K562 (cell line): ENCODE data around the gene OBSCN. TPM values are rescaled to one million over a fixed set of nuclear protein-coding genes. Genes with fewer than 3 reads are reported as not detected.

Experiments used
- BRD9 ChIP-seq: fragments of 450-650 bp; IDR thresholded peaks from 2 replicates; pipeline ENCODE4 v1.6.1; 2018; ENCODE audit warnings: low read depth; ENCODE audit not compliant: partially characterized antibody
- CHD4 ChIP-seq: fragments of 200-600 bp; sonication (generic); IDR thresholded peaks from 3 replicates; pipeline ENCODE4 v1.6.1; 2012; ENCODE audit warnings: low read depth, mild to moderate bottlenecking, mixed read lengths, low read length, inconsistent platforms; ENCODE audit not compliant: insufficient read depth, insufficient replicate concordance, poor library complexity, severe bottlenecking
- EGR1 ChIP-seq: fragments of 450-650 bp; conservative IDR thresholded peaks from 2 replicates; pipeline ENCODE4 v1.6.1; 2017; ENCODE audit warnings: mild to moderate bottlenecking
- KDM5B ChIP-seq: fragments of 200-600 bp; sonication (generic); IDR thresholded peaks from 2 replicates; pipeline ENCODE4 v1.6.1; 2012; ENCODE audit warnings: low read depth, mild to moderate bottlenecking, moderate library complexity, low read length, control low read depth, inconsistent platforms; ENCODE audit not compliant: insufficient replicate concordance
- NR2C1 ChIP-seq, 2 experiments: fragments of 450-650 bp; IDR thresholded peaks; 2 replicates each; pipeline ENCODE4 v1.6.1; 2017; ENCODE audit warnings: mild to moderate bottlenecking in 2 of 2, antibody characterized with exemption in 1 of 2, inconsistent platforms in 1 of 2, missing compliant biosample characterization in 1 of 2, missing genetic modification characterization in 1 of 2
- OTX1 ChIP-seq: fragments of 450-650 bp; formaldehyde crosslinking; IDR thresholded peaks from 2 replicates; pipeline ENCODE4 v1.4.0; 2022; ENCODE audit warnings: mild to moderate bottlenecking
- PCBP1 ChIP-seq: fragments of 200-400 bp; formaldehyde crosslinking; IDR thresholded peaks from 2 replicates; pipeline ENCODE4 v1.6.1; 2018; ENCODE audit warnings: mild to moderate bottlenecking, low read depth, low read length; ENCODE audit not compliant: poor library complexity, severe bottlenecking
- POLR3G ChIP-seq: IDR thresholded peaks from 2 replicates; pipeline ENCODE4 v1.6.1; 2011; ENCODE audit not compliant: insufficient read length, insufficient replicate concordance; ENCODE audit errors: extremely low read depth
- SRSF1 ChIP-seq: fragments of 200-400 bp; formaldehyde crosslinking; IDR thresholded peaks from 2 replicates; pipeline ENCODE4 v1.6.1; 2017; ENCODE audit warnings: mild to moderate bottlenecking, low read depth, low read length, moderate library complexity
- ZBTB33 ChIP-seq: sonication (generic); formaldehyde crosslinking; IDR thresholded peaks from 2 replicates; pipeline ENCODE4 v1.8.1; 2023; ENCODE audit warnings: mild to moderate bottlenecking, missing genetic modification reagents
- ZBTB7A ChIP-seq: IDR thresholded peaks from 2 replicates; pipeline ENCODE4 v1.6.1; 2011; ENCODE audit warnings: low read depth, mild to moderate bottlenecking, low read length, moderate library complexity, borderline replicate concordance; ENCODE audit not compliant: control insufficient read depth
- ZNF174 ChIP-seq: fragments of 250-450 bp; sonication (Bioruptor Pico); IDR thresholded peaks from 2 replicates; pipeline ENCODE4 v1.4.0; 2020; ENCODE audit warnings: mild to moderate bottlenecking
- ZNF23 ChIP-seq: fragments of 250-450 bp; sonication (Bioruptor Pico); IDR thresholded peaks from 2 replicates; pipeline ENCODE4 v1.4.0; 2020; ENCODE audit warnings: mild to moderate bottlenecking
- polyA plus RNA-seq, 8 experiments: library from polyadenylated mRNA; depleted of rRNA in 4 of 8; stranded (reverse) in 5 of 8; unstranded in 3 of 8; fragments of >200 nt; fragmentation: Nextera tagmentation in 2 of 8; fragmentation: Illumina TruSeq in 1 of 8; extraction: Ambion mirVana in 2 of 8; extraction: Trizol in 1 of 8; gene quantifications; 2 replicates each; pipeline versions ENCODE4 v1.2.1 to v1.2.3, GENCODE V29; 2011 to 2014; ENCODE audit warnings: inconsistent platforms in 1 of 8, missing spikeins in 1 of 8
- total RNA-seq, 7 experiments: library from RNA; depleted of rRNA in 6 of 7; stranded (reverse); fragments of >200 nt in 6 of 7; fragmentation: Illumina TruSeq in 2 of 7; extraction: Trizol in 2 of 7; gene quantifications; 2 replicates each; pipeline versions ENCODE4 v1.2.1 to v1.2.3, GENCODE V29; 2011 to 2021; ENCODE audit warnings: low replicate concordance in 1 of 7

Gene OBSCN
- total and polyA plus RNA-seq, 9 of the 15 experiments (the other 6 are each of a cell fraction or from before 2014, with no cell fraction given) = 0.18 to 19.7 (median 3.6) TPM

- TF ChIP-seq POLR3G (no peak), ZNF174 (CRISPR knock-in tag) (no peak), CHD4 (no peak), KDM5B (peak; percentile 41), ZBTB33 (CRISPR knock-in tag) (peak; percentile 58; the same call in 1 of the 2 replicates), ZBTB7A (0 out of 2 replicates have a peak, but pooled peaks have one; percentile 13), NR2C1 (IDR thresholded peaks at IDR 0.05) (no peak), NR2C1 (tag; IDR thresholded peaks at IDR 0.05) (no peak), BRD9 (no peak), SRSF1 (no peak), ZNF23 (CRISPR knock-in tag) (no peak), EGR1 (peak; percentile 64), OTX1 (CRISPR knock-in tag) (no peak), PCBP1 (peak; percentile 57)
Measured at GRCh38 chr1:228213917-228214808, 6.3 kb downstream of the OBSCN start (continued).
